GM19372 (cell line): ENCODE results near the gene ZSCAN30.

ENCODE experiments used
- ATAC-seq: cut with Tn5 transposase; IDR thresholded peaks from one replicate; pipeline ENCODE4 v1.9.1; 2021; ENCODE audit warnings: mild to moderate bottlenecking, low read depth, moderate library complexity; ENCODE audit not compliant: unreplicated experiment

ZSCAN30 gene

GRCh38 chr18:35283923-35284794 lies 5.9 kb downstream of the ZSCAN30 start:
- no peak for ATAC-seq

- ATAC-seq: no peak
Measured at GRCh38 chr18:35282353-35282752, 7.7 kb downstream of the ZSCAN30 start.

GRCh38 chr18:35278969-35279368 lies 11.1 kb downstream of the ZSCAN30 start:
- no peak for ATAC-seq

GRCh38 chr18:35278085-35278484 lies 11.9 kb downstream of the ZSCAN30 start:
- no peak for ATAC-seq

GRCh38 chr18:35277633-35278032 lies 12.4 kb downstream of the ZSCAN30 start:
- no peak for ATAC-seq

- ATAC-seq: no peak
Measured at GRCh38 chr18:35276267-35276666, 13.8 kb downstream of the ZSCAN30 start.

DNA sequence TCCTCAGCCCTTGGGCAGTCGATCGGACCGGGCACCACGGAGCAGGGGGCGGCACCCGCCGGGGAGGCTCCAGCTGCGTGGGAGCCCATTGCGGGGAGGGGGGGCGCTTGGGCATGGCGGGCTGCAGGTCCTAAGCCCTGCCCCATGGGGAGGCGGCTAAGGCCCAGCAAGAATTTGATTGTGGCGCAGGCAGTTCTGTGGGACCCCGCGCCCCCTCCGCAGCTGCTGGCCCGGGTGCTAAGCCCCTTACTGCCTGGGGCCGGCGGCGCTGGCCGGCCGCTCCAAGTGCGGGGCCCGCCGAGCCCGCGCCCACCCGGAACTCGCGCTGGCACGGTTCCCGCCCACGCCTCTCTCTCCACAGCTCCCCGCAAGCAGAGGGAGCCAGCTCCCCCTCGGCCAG lies 18.4 kb downstream of the ZSCAN30 start:
- no peak for ATAC-seq

DNA sequence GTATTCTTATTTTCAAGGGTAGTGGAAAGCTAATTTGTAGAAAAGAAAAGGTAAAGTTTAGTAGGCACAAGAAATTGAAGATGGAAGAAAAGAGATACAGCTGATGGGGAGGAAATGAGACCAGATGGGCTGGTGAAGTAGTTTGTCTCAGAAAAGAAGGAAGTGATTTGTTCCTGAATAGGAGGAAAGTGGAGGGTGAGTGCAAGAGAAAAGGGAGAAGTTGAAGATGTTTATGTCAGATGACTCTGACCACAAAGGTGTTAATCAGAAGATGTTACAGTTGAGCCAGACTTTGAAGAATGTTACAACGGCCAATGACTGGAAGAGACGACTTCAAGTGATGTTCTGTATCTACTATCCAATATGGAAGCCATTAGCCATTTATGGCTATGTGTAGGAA lies 21.2 kb downstream of the ZSCAN30 start:
- ATAC-seq: no peak

GRCh38 chr18:35267809-35268208 lies 22.2 kb downstream of the ZSCAN30 start:
- ATAC-seq: no peak

- peak; percentile 74 for ATAC-seq
Measured at GRCh38 chr18:35267161-35267651, 22.8 kb downstream of the ZSCAN30 start.

GRCh38 chr18:35264409-35264808 lies 25.6 kb downstream of the ZSCAN30 start:
- no peak for ATAC-seq

- ATAC-seq: no peak
Measured at GRCh38 chr18:35256947-35257346, 33.1 kb downstream of the ZSCAN30 start.

DNA sequence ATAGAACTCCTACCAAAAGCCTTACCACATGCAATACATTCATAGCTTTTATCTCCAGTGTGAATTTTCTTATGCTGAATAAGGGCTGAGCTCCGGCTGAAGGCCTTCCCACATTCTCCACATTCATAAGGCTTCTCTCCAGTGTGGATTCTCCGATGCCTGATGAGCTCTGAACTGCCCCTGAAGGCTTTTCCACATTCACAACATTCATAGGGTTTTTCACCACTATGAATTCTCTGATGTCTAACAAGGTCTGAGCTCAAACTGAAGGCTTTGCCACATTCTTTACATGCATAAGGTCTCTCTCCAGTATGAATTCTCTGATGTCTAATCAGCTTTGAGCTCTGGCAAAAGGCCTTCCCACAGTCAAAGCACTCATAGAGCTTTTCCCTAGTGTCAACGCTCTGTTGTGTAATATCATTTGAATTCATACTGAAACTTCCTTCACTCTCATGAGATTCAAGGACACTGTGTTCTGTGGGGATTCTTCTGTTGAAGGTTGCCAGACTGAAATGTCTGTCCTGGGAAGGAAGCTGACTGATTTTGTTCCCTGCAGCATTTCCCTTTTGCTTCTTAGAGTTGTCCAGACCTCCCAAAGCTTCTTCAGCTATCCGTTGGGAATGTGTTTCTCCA lies 36.3 kb downstream of the ZSCAN30 start:
- no peak for ATAC-seq

GRCh38 chr18:35252466-35252865 lies 37.6 kb downstream of the ZSCAN30 start:
- ATAC-seq: no peak

DNA sequence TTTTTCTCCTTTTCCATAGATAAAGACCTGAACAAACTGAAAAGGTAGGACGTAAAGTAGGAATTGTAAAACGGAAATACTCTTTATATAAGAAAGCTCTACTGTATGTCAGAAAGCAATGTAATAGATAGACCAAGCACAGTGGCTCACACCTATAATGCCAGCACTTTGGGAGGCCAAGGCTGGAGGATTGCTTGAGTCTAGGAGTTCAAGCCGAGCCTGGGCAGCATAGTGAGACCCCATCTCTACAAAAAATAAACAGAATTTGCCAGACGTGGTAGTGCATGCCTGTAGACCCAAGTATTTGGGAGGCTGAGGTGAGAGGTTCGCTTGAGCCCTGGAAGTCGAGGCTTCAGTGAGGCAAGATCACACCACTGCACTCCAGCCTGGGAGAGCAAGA lies 41.6 kb downstream of the ZSCAN30 start:
- ATAC-seq: no peak

- ATAC-seq: no peak
Measured at GRCh38 chr18:35247412-35248249, 42.4 kb downstream of the ZSCAN30 start.

DNA sequence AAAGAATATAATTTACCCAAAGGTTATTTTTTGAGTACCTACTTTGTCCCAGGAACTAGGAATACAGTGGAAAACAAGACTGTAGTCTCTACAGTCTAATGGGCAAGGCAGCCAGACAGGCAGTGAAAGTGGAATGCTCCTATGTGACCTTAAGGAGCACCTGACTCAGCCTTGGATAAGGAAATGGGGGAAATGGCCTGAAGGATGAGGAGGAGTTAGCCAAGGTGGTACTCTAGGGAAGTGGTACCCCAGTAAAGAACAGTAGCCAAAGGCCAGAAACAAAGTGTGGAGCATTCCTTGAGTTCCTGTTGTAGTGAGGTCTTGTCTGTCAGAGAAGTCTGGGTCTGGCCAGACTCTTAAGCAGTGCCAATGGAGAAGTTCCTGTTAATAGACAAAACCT lies 43.2 kb downstream of the ZSCAN30 start:
- ATAC-seq: no peak

DNA sequence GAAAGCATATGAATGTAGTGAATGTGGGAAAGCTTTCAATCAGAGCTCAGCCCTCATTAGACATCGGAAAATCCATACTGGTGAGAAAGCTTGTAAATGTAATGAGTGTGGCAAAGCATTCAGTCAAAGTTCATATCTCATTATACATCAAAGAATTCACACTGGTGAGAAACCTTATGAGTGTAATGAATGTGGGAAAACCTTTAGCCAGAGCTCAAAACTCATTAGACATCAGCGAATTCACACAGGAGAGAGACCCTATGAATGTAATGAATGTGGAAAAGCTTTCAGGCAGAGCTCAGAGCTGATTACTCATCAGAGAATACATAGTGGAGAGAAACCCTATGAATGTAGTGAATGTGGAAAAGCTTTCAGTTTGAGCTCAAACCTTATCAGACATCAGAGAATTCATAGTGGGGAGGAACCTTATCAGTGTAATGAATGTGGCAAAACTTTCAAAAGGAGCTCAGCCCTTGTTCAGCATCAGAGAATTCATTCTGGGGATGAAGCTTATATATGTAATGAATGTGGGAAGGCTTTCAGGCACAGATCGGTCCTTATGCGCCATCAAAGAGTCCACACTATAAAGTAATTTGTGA lies 44.2 kb downstream of the ZSCAN30 start:
- ATAC-seq: no peak

GRCh38 chr18:35244671-35245070 lies 45.4 kb downstream of the ZSCAN30 start:
- no peak for ATAC-seq

DNA sequence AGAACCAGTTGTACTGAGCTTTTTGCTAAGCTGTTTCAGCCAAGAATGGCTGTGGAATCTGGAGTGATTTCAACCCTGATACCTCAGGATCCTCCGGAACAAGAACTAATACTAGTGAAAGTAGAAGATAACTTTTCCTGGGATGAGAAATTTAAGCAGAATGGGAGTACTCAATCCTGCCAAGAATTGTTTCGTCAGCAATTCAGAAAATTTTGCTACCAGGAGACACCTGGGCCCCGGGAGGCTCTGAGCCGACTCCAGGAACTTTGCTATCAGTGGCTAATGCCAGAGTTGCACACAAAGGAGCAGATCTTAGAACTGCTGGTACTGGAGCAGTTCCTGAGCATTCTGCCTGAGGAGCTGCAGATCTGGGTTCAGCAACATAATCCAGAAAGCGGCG lies 47.6 kb downstream of the ZSCAN30 start:
- no peak for ATAC-seq

- no peak for ATAC-seq
Measured at GRCh38 chr18:35241448-35241804, 48.6 kb downstream of the ZSCAN30 start.
